OCI-LY3 (cell line): ENCODE measurements around the gene TAF1B.

Experiments
- H2AFZ ChIP-seq: fragments of 200-600, 300-600 bp; shearing (Covaris generic); 2 replicates; pipeline ENCODE4 v1.6.0; 2014; ENCODE audit warnings: antibody characterized with exemption, low read depth, low read length
- H3K27ac ChIP-seq: fragments of 200-600, 300-600 bp; sonication (generic); 2 replicates; pipeline ENCODE4 v1.5.1; 2014; ENCODE audit warnings: mild to moderate bottlenecking, low read length, moderate library complexity, mixed read lengths
- H3K27me3 ChIP-seq: fragments of 200-600, 300-600 bp; sonication (generic); 2 replicates; pipeline ENCODE4 v1.6.1; 2014; ENCODE audit warnings: low read depth, low read length, mixed read lengths
- H3K36me3 ChIP-seq: fragments of 200-600, 300-600 bp; sonication (generic); replicated peaks from 2 replicates; pipeline ENCODE3; 2014; ENCODE audit warnings: low read depth, low read length, mixed read lengths
- H3K4me1 ChIP-seq: fragments of 300-600, 200-600 bp; sonication (generic); 2 replicates; pipeline ENCODE4 v1.6.1; 2014; ENCODE audit warnings: low read length, mixed read lengths
- H3K4me2 ChIP-seq: fragments of 200-600, 300-600 bp; sonication (generic); 2 replicates; pipeline ENCODE4 v1.6.1; 2014; ENCODE audit warnings: low read length, mixed read lengths
- H3K4me3 ChIP-seq: fragments of 300-600, 200-600 bp; sonication (generic); 2 replicates; pipeline ENCODE4 v1.5.1; 2014; ENCODE audit warnings: antibody characterized with exemption, mild to moderate bottlenecking, low read length, moderate library complexity
- H3K79me2 ChIP-seq: fragments of 300-600, 200-600 bp; shearing (Covaris generic); 2 replicates; pipeline ENCODE4 v1.6.1; 2014; ENCODE audit warnings: mild to moderate bottlenecking, low read length, mixed read lengths
- H3K9ac ChIP-seq: fragments of 300-600, 200-600 bp; shearing (Covaris generic); 2 replicates; pipeline ENCODE4 v1.6.0; 2014; ENCODE audit warnings: mild to moderate bottlenecking, low read length, moderate library complexity
- H3K9me3 ChIP-seq: fragments of 200-600, 300-600 bp; shearing (Covaris generic); 2 replicates; pipeline ENCODE4 v1.6.1; 2014; ENCODE audit warnings: low read length, mixed read lengths; ENCODE audit not compliant: insufficient read depth
- H4K20me1 ChIP-seq: fragments of 200-600, 300-600 bp; sonication (generic); 2 replicates; pipeline ENCODE4 v1.6.1; 2016; ENCODE audit warnings: low read length, mixed read lengths; ENCODE audit not compliant: insufficient read depth
- EZH2phosphoT487 ChIP-seq: fragments of 200-600 bp; shearing (Covaris generic); IDR thresholded peaks from 2 replicates; pipeline ENCODE4 v1.6.1; 2018; ENCODE audit warnings: antibody characterized with exemption, mixed run types, low read depth
- TF ChIP-seq, protein P1 (sequence below): fragments of 200-600, 300-600 bp; sonication (generic); IDR thresholded peaks from 2 replicates; pipeline ENCODE4 v1.5.1; 2014; ENCODE audit warnings: antibody characterized with exemption, low read length, low read depth

TAF1B gene

DNA sequence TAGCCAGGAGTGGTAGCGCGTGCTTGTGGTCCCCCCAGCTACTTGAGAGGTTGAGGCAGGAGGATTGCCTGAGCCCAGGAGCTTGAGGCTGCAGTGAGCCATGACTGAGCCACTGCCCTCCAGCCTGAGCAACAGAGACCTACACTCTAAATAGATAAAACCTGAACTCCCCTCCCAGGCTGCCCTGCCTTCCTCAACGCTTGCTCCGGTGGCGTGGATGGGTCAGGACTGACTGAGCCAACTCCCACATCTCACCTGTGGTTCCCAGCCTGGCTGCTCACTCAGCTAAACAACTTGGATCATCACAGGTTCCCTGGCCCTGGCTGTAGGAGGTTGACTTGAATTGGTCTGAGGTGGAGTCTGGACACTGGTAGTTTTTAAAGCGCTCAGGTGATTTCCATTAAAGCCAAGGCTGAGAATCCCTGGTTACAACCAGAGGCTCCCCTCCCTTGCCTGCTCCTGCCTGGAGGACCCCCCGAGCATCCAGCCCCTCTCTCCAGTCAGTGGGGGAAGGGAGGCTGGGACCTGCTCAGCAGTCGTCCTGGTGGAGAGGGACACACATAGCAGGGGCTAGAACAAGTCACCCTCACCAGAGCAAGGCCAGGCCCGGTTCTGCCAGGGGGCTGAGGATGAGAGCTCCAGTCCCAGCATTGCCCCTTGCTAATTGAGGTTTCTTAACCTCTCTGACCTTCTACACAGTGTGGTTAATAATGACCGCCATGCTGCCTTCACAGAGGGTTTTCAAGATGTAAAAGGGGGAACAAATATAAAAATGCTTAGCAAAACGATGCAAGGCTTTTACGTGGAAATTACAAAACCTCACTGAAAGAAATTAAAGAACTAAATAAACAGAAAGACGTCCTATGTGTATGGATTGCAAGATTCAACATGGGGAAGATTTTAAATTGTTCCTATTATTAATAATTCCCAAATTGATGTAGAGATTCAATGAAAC lies 46.9 kb upstream of the TAF1B start:
- H3K4me3 ChIP-seq = no peak overlapping the region
- H3K36me3 ChIP-seq = no peaks in the 10 kb centered on the region
- no peak overlapping the region for H3K27ac ChIP-seq
- no peak overlapping the region for H2AFZ ChIP-seq
- no peak for TF ChIP-seq EZH2phosphoT487
- TF ChIP-seq, protein P1, sequence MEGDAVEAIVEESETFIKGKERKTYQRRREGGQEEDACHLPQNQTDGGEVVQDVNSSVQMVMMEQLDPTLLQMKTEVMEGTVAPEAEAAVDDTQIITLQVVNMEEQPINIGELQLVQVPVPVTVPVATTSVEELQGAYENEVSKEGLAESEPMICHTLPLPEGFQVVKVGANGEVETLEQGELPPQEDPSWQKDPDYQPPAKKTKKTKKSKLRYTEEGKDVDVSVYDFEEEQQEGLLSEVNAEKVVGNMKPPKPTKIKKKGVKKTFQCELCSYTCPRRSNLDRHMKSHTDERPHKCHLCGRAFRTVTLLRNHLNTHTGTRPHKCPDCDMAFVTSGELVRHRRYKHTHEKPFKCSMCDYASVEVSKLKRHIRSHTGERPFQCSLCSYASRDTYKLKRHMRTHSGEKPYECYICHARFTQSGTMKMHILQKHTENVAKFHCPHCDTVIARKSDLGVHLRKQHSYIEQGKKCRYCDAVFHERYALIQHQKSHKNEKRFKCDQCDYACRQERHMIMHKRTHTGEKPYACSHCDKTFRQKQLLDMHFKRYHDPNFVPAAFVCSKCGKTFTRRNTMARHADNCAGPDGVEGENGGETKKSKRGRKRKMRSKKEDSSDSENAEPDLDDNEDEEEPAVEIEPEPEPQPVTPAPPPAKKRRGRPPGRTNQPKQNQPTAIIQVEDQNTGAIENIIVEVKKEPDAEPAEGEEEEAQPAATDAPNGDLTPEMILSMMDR = no peak
- peaks cover 42% of the 10 kb centered on the region for H3K4me1 ChIP-seq
- no peaks in the 10 kb centered on the region for H4K20me1 ChIP-seq
- H3K27me3 ChIP-seq = no peaks in the 10 kb centered on the region
- H3K79me2 ChIP-seq = no peaks in the 10 kb centered on the region
- H3K9me3 ChIP-seq = no peaks in the 10 kb centered on the region
- no peak overlapping the region for H3K4me2 ChIP-seq
- H3K9ac ChIP-seq = no peak overlapping the region

DNA sequence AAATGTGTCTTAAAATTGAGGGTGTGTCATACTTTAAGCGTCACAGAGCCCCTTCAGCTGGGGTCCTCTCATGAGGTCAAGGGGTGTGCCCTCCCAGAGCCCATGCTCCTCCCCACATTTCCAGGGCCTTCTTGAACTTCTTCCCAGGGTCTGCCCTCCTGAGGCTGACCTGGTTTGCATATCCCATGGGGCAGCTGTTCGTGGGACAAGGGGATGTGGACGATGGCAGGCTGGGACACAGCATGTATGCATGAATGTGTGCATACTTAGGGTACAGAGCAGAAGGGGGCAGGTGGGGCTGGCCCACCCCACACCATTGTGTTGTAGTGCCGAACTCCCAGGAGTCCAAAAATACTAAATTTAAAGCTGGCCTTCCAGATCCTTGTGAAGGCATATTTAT lies 46.2 kb upstream of the TAF1B start:
- H3K4me1 ChIP-seq = peaks cover 43% of the 10 kb centered on the region
- H3K79me2 ChIP-seq = no peaks in the 10 kb centered on the region
- no peak overlapping the region for H3K4me2 ChIP-seq
- H3K27me3 ChIP-seq = no peaks in the 10 kb centered on the region
- H2AFZ ChIP-seq = no peak overlapping the region
- no peak overlapping the region for H3K9ac ChIP-seq
- no peak overlapping the region for H3K27ac ChIP-seq
- TF ChIP-seq, protein P1 = no peak
- no peak for TF ChIP-seq EZH2phosphoT487
- H3K4me3 ChIP-seq = no peak overlapping the region
- H3K36me3 ChIP-seq = no peaks in the 10 kb centered on the region
- H3K9me3 ChIP-seq = no peaks in the 10 kb centered on the region
- H4K20me1 ChIP-seq = no peaks in the 10 kb centered on the region

DNA sequence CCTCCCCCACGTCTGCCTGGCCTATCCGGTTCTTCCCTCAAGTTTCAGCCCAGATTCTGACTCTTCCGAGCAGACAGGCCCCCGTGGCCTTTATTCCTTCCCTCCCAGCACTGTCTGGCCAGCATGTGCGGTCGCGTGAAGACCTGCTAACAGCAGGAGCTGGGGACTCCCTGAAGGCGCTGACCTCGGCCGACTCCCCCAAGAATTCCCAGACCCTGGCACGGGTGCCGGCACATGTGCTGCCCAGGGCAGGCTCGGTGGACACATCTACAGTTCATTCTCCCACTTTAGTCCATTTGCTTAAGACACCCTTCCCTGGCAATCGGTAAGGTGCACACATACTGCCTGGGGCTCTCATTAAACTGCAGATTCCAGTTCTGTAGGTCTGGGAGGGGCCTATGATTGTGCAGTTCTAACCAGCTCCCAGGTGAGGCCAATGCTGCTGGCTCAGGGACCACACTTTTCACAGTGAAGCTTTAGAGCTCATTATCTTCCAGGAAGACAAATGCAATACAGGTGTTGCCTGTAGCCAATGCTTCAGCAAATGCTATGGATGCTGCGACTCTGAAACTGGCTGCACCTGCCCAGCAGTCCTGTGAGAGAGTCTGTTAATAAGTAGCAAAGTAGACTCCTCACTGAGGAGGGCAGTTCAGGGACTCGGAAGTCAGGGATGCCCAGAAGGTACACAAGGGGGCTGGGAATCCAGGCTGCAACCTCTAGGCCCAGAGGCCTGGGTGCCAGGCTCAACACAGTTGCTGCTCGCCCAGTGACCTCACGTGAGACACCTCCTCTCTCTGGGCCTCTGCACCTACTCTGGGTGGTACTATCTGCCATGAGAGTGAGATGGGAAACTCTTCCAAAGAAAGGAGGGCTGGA lies 45.4 kb upstream of the TAF1B start:
- peaks cover 37% of the 10 kb centered on the region for H3K4me1 ChIP-seq
- H3K4me2 ChIP-seq = no peak overlapping the region
- H3K36me3 ChIP-seq = no peaks in the 10 kb centered on the region
- no peak overlapping the region for H3K27ac ChIP-seq
- no peaks in the 10 kb centered on the region for H3K79me2 ChIP-seq
- H3K4me3 ChIP-seq = no peak overlapping the region
- H3K9me3 ChIP-seq = no peaks in the 10 kb centered on the region
- TF ChIP-seq EZH2phosphoT487 = no peak
- TF ChIP-seq, protein P1 = no peak
- H4K20me1 ChIP-seq = no peaks in the 10 kb centered on the region
- no peak overlapping the region for H3K9ac ChIP-seq
- no peak overlapping the region for H2AFZ ChIP-seq
- no peaks in the 10 kb centered on the region for H3K27me3 ChIP-seq
